ENCODE measurements around the gene WFDC13.
"Not testable (repeated sequence)": the region's sequence is repeated elsewhere in the genome, so short reads cannot be mapped to it uniquely, and the experiment has no call there.

WFDC13 gene

GRCh38 chr20:45695496-45695895, 6.3 kb upstream of the WFDC13 start:
- no peak for TF ChIP-seq CTCF (IDR thresholded peaks at IDR 0.05; ENCODE audit: low read depth, low read length, missing control alignments)
- DNase-seq = no peak
- Histone ChIP-seq H3K4me3 (ENCODE audit: low read depth, low read length) (no peak overlapping the region), H3K27me3 (replicated peaks) (no peaks in the 10 kb centered on the region), H3K36me3 (replicated peaks) (no peaks in the 10 kb centered on the region), H3K27ac (no peak overlapping the region)
- in situ Hi-C loops (cut with HindIII; ENCODE audit: low pct_ligation_motif_present, low sequenced_read_pairs) = no loop called here

- H3K36me3 ChIP-seq (replicated peaks) = no peaks in the 10 kb centered on the region
- no peak overlapping the region for H3K4me3 ChIP-seq (ENCODE audit: low read depth, low read length)
- no peak overlapping the region for H3K27ac ChIP-seq
- in situ Hi-C loops (cut with HindIII; ENCODE audit: low pct_ligation_motif_present, low sequenced_read_pairs) = no loop called here
- no peaks in the 10 kb centered on the region for H3K27me3 ChIP-seq (replicated peaks)
- no peak for TF ChIP-seq CTCF (IDR thresholded peaks at IDR 0.05; ENCODE audit: low read depth, low read length, missing control alignments)
- no peak for DNase-seq
Observed at GRCh38 chr20:45701104-45701503, 734 bp upstream of the WFDC13 start.

DNA sequence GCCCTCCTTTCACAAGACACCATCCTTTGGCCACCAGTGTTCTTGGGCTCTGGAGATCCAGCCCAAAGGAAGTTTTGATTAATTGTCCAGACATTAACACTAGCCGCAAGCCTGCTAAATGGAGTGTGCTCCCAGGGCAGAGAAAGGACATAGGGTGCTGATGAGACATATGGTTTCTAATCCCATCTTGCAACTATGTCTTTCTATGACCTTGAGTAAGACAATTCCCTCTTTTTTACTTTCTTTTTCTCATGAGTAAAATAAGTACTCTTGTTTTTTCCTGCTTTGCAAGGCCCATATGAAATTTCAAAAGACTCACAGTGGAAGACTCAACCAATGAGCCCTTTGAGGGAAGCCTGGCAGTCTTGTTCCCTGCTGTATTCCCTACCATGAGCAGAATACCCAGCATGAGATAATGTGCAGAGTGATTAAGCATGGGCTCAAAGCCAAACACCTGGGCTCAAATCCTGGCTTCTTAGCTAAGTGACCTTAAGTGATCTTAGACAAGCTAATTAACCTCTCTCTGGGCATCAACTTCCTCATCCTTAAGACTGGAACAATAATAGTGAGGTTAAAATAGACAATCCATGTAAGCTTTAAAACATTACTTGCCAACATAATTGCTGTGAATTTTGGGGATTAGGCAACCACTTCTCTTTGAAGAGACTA, 3.3 kb downstream of the WFDC13 start, which contains the start of gene WFDC10B:
Gene WFDC10B, minus strand, starts transcription at position 51 of the 669 bp plus-strand sequence. CDS start 19,027 bp downstream, outside the sequence.
- no peaks in the 10 kb centered on the region for H3K36me3 ChIP-seq (replicated peaks)
- H3K4me3 ChIP-seq (ENCODE audit: low read depth, low read length) = no peak within 1 kb of the TSS
- no peaks in the 10 kb centered on the region for H3K27me3 ChIP-seq (replicated peaks)
- in situ Hi-C loops (cut with HindIII; ENCODE audit: low pct_ligation_motif_present, low sequenced_read_pairs) = no loop called here
- TF ChIP-seq CTCF (IDR thresholded peaks at IDR 0.05; ENCODE audit: low read depth, low read length, missing control alignments) = no peak
- DNase-seq = no peak
- H3K27ac ChIP-seq = no peak within 1 kb of the TSS

- in situ Hi-C loops (cut with HindIII; ENCODE audit: low pct_ligation_motif_present, low sequenced_read_pairs); DNase-seq; H3K27me3 ChIP-seq (replicated peaks); H3K27ac ChIP-seq; H3K36me3 ChIP-seq (replicated peaks); H3K4me3 ChIP-seq (ENCODE audit: low read depth, low read length): not testable (repeated sequence)
Observed at GRCh38 chr20:45716141-45716688, 14.4 kb downstream of the WFDC13 start.

DNA sequence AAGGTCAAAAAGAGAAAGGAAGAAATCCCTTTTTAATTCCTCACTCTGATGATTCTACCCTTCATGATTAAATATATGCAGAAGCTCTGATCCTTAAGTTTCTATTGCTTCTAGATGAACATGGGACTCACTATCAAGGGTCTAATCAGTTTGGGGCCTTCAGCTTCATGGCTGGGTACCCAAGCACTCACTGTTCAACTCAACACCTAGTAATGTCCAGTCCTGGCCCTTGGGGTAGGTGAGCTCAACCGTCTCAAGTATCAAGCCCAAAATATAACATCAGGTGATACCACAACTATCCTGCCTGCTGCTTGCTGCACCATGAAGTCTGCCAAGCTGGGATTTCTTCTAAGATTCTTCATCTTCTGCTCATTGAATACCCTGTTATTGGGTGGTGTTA, 20.2 kb downstream of the WFDC13 start, which contains the start of gene SPINT4:
Gene SPINT4, plus strand, starts transcription at position 301 of the 400 bp plus-strand sequence. Its CDS starts 21 bp downstream, at position 322.
- TF ChIP-seq CTCF (IDR thresholded peaks at IDR 0.05; ENCODE audit: low read depth, low read length, missing control alignments) = no peak
- H3K27ac ChIP-seq = no peak within 1 kb of the TSS
- no peak for DNase-seq
- H3K27me3 ChIP-seq (replicated peaks) = no peaks in the 10 kb centered on the region
- in situ Hi-C loops (cut with HindIII; ENCODE audit: low pct_ligation_motif_present, low sequenced_read_pairs) = no loop called here
- no peaks in the 10 kb centered on the region for H3K36me3 ChIP-seq (replicated peaks)
- no peak within 1 kb of the TSS for H3K4me3 ChIP-seq (ENCODE audit: low read depth, low read length)

- no peaks in the 10 kb centered on the region for H3K36me3 ChIP-seq (replicated peaks)
- no peak for TF ChIP-seq CTCF (IDR thresholded peaks at IDR 0.05; ENCODE audit: low read depth, low read length, missing control alignments)
- no peak overlapping the region for H3K4me3 ChIP-seq (ENCODE audit: low read depth, low read length)
- no peak for DNase-seq
- H3K27me3 ChIP-seq (replicated peaks) = no peaks in the 10 kb centered on the region
- in situ Hi-C loops (cut with HindIII; ENCODE audit: low pct_ligation_motif_present, low sequenced_read_pairs) = no loop called here
- H3K27ac ChIP-seq = no peak overlapping the region
Observed at GRCh38 chr20:45725134-45725533, 23.3 kb downstream of the WFDC13 start.

All from brain microvascular endothelial cell (primary cell).